NCI-H2227 (cell line): ENCODE data around the gene PNCK.
A peak's percentile ranks its signal among the peaks of the same experiment; 100 is the strongest.

Source experiments
- DNase-seq: peaks from one replicate; lab custom pipeline; 2025; ENCODE audit not compliant: unreplicated experiment; lab: John Stamatoyannopoulos, UW

The PNCK gene

GRCh38 chrX:153642655-153643430, 30.8 kb downstream of the PNCK start:
- no peak for DNase-seq

- peak; percentile 52 for DNase-seq
Observed at GRCh38 chrX:153642051-153642654, 31.5 kb downstream of the PNCK start.

- peak; percentile 14 for DNase-seq
Observed at GRCh38 chrX:153641627-153642026, 32.0 kb downstream of the PNCK start.

GRCh38 chrX:153640736-153641575, 32.7 kb downstream of the PNCK start:
- DNase-seq: no peak

GRCh38 chrX:153640045-153640686, 33.4 kb downstream of the PNCK start:
- DNase-seq: no peak

- DNase-seq: no peak
Observed at GRCh38 chrX:153639177-153640044, 34.2 kb downstream of the PNCK start.

- DNase-seq: no peak
Observed at GRCh38 chrX:153638436-153639176, 35.0 kb downstream of the PNCK start.

- DNase-seq: no peak
Observed at GRCh38 chrX:153638041-153638371, 35.6 kb downstream of the PNCK start.

- DNase-seq: no peak
Observed at GRCh38 chrX:153637121-153638040, 36.2 kb downstream of the PNCK start.

- DNase-seq: no peak
Observed at GRCh38 chrX:153636716-153637115, 36.9 kb downstream of the PNCK start.

- peak; percentile 9 for DNase-seq
Observed at GRCh38 chrX:153635788-153636668, 37.6 kb downstream of the PNCK start.

GRCh38 chrX:153635388-153635787, 38.2 kb downstream of the PNCK start:
- no peak for DNase-seq

GRCh38 chrX:153634832-153635231, 38.8 kb downstream of the PNCK start:
- no peak for DNase-seq

GRCh38 chrX:153634236-153634635, 39.4 kb downstream of the PNCK start:
- no peak for DNase-seq

GRCh38 chrX:153633607-153634180, 39.9 kb downstream of the PNCK start:
- no peak for DNase-seq

- no peak for DNase-seq
Observed at GRCh38 chrX:153633048-153633447, 40.6 kb downstream of the PNCK start.

GRCh38 chrX:153632595-153632946, 41.0 kb downstream of the PNCK start:
- no peak for DNase-seq
